GM12878 (cell line): Measurements from ENCODE around the gene TFAM. TPM values are rescaled to one million over a fixed set of nuclear protein-coding genes. Genes with fewer than 3 reads are reported as not detected.

Experiments used
- ATAC-seq: fragments of 200-7000 bp; cut with Tn5 transposase; 3 replicates; pipeline ENCODE4 v1.9.1; 2020; ENCODE audit warnings: mild to moderate bottlenecking, moderate library complexity
- BruUV-seq: library from RNA; stranded (reverse); fragments of 400-500 nt; replicated peaks from 2 replicates; lab custom pipeline; 2021; lab: Mats Ljungman, UMichigan
- CTCF ChIA-PET: fragments of 300-600 bp; sonication (Branson Sonifier 250); formaldehyde crosslinking; extraction: SDS; loops from one replicate; lab custom pipeline; 2021; ENCODE audit warnings: inconsistent platforms; lab: Yijun Ruan, JAX
- POLR2A ChIA-PET: fragments of 350-600 bp; formaldehyde crosslinking; extraction: SDS; loops from one replicate; lab custom pipeline; 2021; ENCODE audit warnings: inconsistent platforms; lab: Charles Lee
- RAD21 ChIA-PET: fragments of 300-600 bp; sonication (Branson Sonifier 250); formaldehyde crosslinking; loops from one replicate; lab custom pipeline; 2023; ENCODE audit warnings: antibody characterized with exemption; ENCODE audit not compliant: unreplicated experiment; lab: Charles Lee
- SMC1A ChIA-PET: fragments of 300-600 bp; sonication (Branson Sonifier 250); formaldehyde crosslinking; loops from one replicate; lab custom pipeline; 2023; ENCODE audit not compliant: unreplicated experiment, uncharacterized antibody; lab: Charles Lee
- DNase-seq: peaks from one replicate; pipeline ENCODE4 v3.0.0-alpha.2; 2011; ENCODE audit warnings: low read depth, low spot score
- FAIRE-seq: peaks from 3 replicates; lab custom pipeline; 2011; peaks lifted over from hg19 to GRCh38; lab: Jason Lieb, UNC
- H2AFZ ChIP-seq: 2 replicates; pipeline ENCODE4 v1.6.0; 2011; ENCODE audit warnings: low read depth, low read length, control low read depth; ENCODE audit not compliant: control insufficient read depth
- H3K27ac ChIP-seq: 2 replicates; pipeline ENCODE4 v1.5.1; 2011; ENCODE audit warnings: control low read depth; ENCODE audit not compliant: control insufficient read depth, insufficient read depth
- H3K27me3 ChIP-seq, 2 experiments: replicated peaks in 1 of 2; 2 replicates each; pipeline versions ENCODE4 v1.6.0 to v1.6.1; 2011; ENCODE audit warnings: low read length in 1 of 2; ENCODE audit not compliant: control insufficient read depth in 2 of 2, insufficient read depth in 2 of 2
- H3K36me3 ChIP-seq, 2 experiments: 2 replicates each; pipeline ENCODE4 v1.5.1; 2011; ENCODE audit warnings: low read length in 1 of 2; ENCODE audit not compliant: control insufficient read depth in 2 of 2, insufficient read depth in 2 of 2
- H3K4me1 ChIP-seq: 2 replicates; pipeline ENCODE4 v1.6.1; 2011; ENCODE audit warnings: mild to moderate bottlenecking, low read length, moderate library complexity, mixed read lengths; ENCODE audit not compliant: control insufficient read depth, insufficient read depth
- H3K4me2 ChIP-seq: 2 replicates; pipeline ENCODE4 v1.6.0; 2011; ENCODE audit warnings: control low read depth; ENCODE audit not compliant: control insufficient read depth, insufficient read depth
- H3K4me3 ChIP-seq: fragments of 200-600 bp; sonication (generic); 2 replicates; pipeline ENCODE4 v1.5.1; 2016
- H3K79me2 ChIP-seq: 2 replicates; pipeline ENCODE4 v1.6.0; 2011; ENCODE audit warnings: low read length; ENCODE audit not compliant: control insufficient read depth, insufficient read depth
- H3K9ac ChIP-seq: 2 replicates; pipeline ENCODE4 v1.8.0; 2011; ENCODE audit warnings: low read length, control low read depth, mixed read lengths; ENCODE audit not compliant: control insufficient read depth, insufficient read depth
- H3K9me3 ChIP-seq: replicated peaks from 3 replicates; pipeline ENCODE4 v1.5.1; 2011; ENCODE audit warnings: mild to moderate bottlenecking, low read length; ENCODE audit not compliant: control insufficient read depth, insufficient read depth
- H4K20me1 ChIP-seq: 2 replicates; pipeline ENCODE4 v1.6.0; 2011; ENCODE audit not compliant: control insufficient read depth, insufficient read depth
- CEBPZ ChIP-seq: fragments of 150-350 bp; IDR thresholded peaks from 2 replicates; pipeline ENCODE4 v1.6.1; 2016; ENCODE audit warnings: low read depth, low read length
- KAT2A ChIP-seq: conservative IDR thresholded peaks from 2 replicates; pipeline ENCODE4 v1.6.1; 2011; ENCODE audit warnings: low read depth, low read length; ENCODE audit not compliant: control insufficient read depth
- MTA3 ChIP-seq: IDR thresholded peaks from 2 replicates; pipeline ENCODE4 v1.6.1; 2012; ENCODE audit warnings: low read length, inconsistent platforms, borderline replicate concordance
- NR2F1 ChIP-seq: fragments of 450-650 bp; conservative IDR thresholded peaks from 2 replicates; pipeline ENCODE4 v1.6.1; 2017; ENCODE audit warnings: mild to moderate bottlenecking
- PKNOX1 ChIP-seq: fragments of 450-650 bp; IDR thresholded peaks from 2 replicates; pipeline ENCODE4 v1.6.1; 2016; ENCODE audit warnings: mild to moderate bottlenecking
- SMAD5 ChIP-seq: IDR thresholded peaks from 2 replicates; pipeline ENCODE4 v1.6.1; 2016; ENCODE audit warnings: antibody characterized with exemption, low read depth
- SUZ12 ChIP-seq: fragments of 200-600 bp; sonication (generic); IDR thresholded peaks from one replicate; pipeline ENCODE4 v1.6.1; 2018; ENCODE audit warnings: antibody characterized with exemption, mild to moderate bottlenecking; ENCODE audit not compliant: unreplicated experiment
- ZBED1 ChIP-seq: IDR thresholded peaks from 2 replicates; pipeline ENCODE4 v1.6.1; 2016; ENCODE audit warnings: borderline replicate concordance
- in situ Hi-C: fragments of 300-500 bp; cut with MboI; formaldehyde crosslinking; loops from 9 replicates; pipeline ENCODE4 v1.14.3; 2018; ENCODE audit warnings: mixed read lengths
- intact Hi-C: fragments of 100-400 bp; cut with micrococcal nuclease; formaldehyde crosslinking; loops from one replicate; pipeline ENCODE4 v1.14.2; 2022; ENCODE audit not compliant: unreplicated experiment
- polyA plus RNA-seq, 11 experiments: library from polyadenylated mRNA; depleted of rRNA in 4 of 11; unstranded in 6 of 11; stranded (reverse) in 5 of 11; fragments of >200 nt; fragmentation: Nextera tagmentation in 4 of 11; fragmentation: Illumina TruSeq in 1 of 11; extraction: Ambion mirVana in 4 of 11; extraction: Trizol in 1 of 11; gene quantifications; 1 replicate in 1 of 11; 2 replicates in 10 of 11; pipeline versions ENCODE4 v1.2.1 to v1.2.3, GENCODE V29; 2011 to 2016; ENCODE audit warnings: inconsistent platforms in 2 of 11, missing spikeins in 2 of 11, low read depth in 1 of 11
- total RNA-seq, 4 experiments: library from RNA; depleted of rRNA in 3 of 4; stranded (reverse); fragments of >200 nt in 3 of 4; fragmentation: Illumina TruSeq in 1 of 4; extraction: Trizol in 1 of 4; gene quantifications; 2 replicates each; pipeline versions ENCODE4 v1.2.1 to v1.2.3, GENCODE V29; 2013 to 2021

TFAM gene
- total and polyA plus RNA-seq, 10 of the 15 experiments (the other 5 are each of a cell fraction or from before 2014, with no cell fraction given) = 44.9 to 135 (median 93.3) TPM

GRCh38 chr10:58394471-58394870 is 9.3 kb downstream of the TFAM start:
- RAD21 ChIA-PET = no interaction called here
- Histone ChIP-seq H3K79me2 (peaks cover 11% of the 10 kb centered on the region), H3K4me1 (no peaks in the 10 kb centered on the region), H3K27ac (no peak overlapping the region), H3K4me3 (no peak overlapping the region), H4K20me1 (no peaks in the 10 kb centered on the region), H2AFZ (no peak overlapping the region), H3K36me3 (peaks cover 0 to 24% of the 10 kb centered on the region in 2 experiments), H3K9me3 (no peaks in the 10 kb centered on the region), H3K27me3 (no peaks in the 10 kb centered on the region), H3K9ac (no peak overlapping the region), H3K4me2 (no peak overlapping the region)
- POLR2A ChIA-PET = no interaction called here
- ATAC-seq (no peak), DNase-seq (no peak), FAIRE-seq (no peak)
- SMC1A ChIA-PET = interaction anchor here (0.5 to 1.8 kb wide), 4 partner anchors 8 to 1438 kb away, joined by 3 to 4 read pairs (median 4); partner anchors contain the start of gene TFAM
- in situ Hi-C loops (no loop called here), intact Hi-C loops (no loop called here)
- CTCF ChIA-PET = interaction anchor here (0.6 to 6.9 kb wide), 5 partner anchors 10 to 104 kb away, joined by 3 to 44 read pairs (median 6); partner anchors contain the start of gene TFAM
- no TSS peak for BruUV-seq
- TF ChIP-seq ZBED1 (no peak), PKNOX1 (no peak), SUZ12 (no peak), NR2F1 (no peak), KAT2A (no peak), MTA3 (no peak), SMAD5 (no peak), CEBPZ (no peak)
